Left renal pelvis (tissue), 4 donors: ENCODE measurements around the gene XPNPEP3. TPM values are rescaled to one million over a fixed set of nuclear protein-coding genes. Genes with fewer than 3 reads are reported as not detected.
"Not testable (repeated sequence)": the region's sequence is repeated elsewhere in the genome, so short reads cannot be mapped to it uniquely, and the experiment has no call there.

Experiments
- DNase-seq, 4 donors: peaks; one replicate each; pipeline ENCODE4 v3.0.0-alpha.2; 2013; ENCODE audit warnings: low read depth in 4 of 4, low spot score in 3 of 4
- polyA plus RNA-seq, 4 donors: library from polyadenylated mRNA; unstranded; fragments of 120-200 nt; gene quantifications; one replicate each; pipeline ENCODE4 v1.2.1, GENCODE V29; 2013; ENCODE audit not compliant: insufficient read length in 4 of 4

Gene XPNPEP3
- polyA plus RNA-seq, 4 donors: 15.0 to 25.4 (median 18.2) TPM

DNA sequence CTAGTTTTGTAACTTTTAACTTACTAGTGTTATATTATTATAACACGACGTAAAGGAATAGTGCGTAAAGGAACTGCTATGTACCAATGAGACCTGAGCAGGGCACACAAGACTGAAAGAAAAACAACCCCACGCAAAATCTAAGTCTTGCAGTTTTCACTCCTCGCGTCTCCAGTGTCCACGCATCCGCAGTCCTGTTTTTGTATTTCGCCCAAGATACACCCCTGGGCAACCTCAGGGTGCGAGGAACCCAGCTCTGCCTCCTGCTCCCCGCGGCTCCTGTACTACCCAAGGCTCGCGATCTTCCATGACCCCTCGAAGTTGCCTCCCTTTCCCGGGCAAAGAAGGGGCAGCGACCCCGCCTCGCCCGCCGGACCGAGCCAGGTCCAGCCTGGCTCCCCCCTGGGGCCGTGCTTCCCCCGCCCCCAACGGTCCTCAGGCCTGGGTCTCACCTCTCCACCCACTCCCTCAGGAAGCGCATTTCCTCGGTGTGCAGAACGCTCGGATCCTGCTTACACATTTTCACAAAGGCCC, 902 bp upstream of the XPNPEP3 start:
- peak in 1 of 4 donors; percentile 19 for DNase-seq

DNA sequence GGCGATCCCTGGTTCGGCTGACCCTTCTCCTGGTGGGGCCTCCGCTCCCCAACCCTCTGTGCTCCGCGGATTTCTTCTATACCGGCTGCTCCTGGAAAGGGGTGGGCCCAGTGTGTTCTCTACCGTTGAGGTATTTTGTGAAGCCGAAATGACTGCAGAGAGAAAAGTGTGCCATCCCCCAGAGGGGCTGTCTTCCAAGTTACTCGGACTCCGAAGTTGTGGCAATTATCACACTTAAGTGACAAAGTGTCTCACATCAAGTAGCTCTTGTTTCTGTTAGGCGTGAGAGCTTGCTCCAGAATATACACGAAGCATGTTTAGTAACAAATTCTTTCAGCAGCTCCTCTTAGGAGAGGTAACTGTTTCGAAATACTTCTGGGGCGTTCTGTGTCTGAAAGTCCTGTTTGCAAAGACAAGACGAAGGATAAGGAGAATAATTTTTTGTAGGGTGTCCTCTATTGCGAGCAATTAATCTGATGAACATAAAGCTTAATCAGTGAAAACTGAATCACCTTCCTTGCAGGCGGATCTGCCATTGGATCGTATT, 434 bp downstream of the XPNPEP3 start:
- no peak for DNase-seq

DNA sequence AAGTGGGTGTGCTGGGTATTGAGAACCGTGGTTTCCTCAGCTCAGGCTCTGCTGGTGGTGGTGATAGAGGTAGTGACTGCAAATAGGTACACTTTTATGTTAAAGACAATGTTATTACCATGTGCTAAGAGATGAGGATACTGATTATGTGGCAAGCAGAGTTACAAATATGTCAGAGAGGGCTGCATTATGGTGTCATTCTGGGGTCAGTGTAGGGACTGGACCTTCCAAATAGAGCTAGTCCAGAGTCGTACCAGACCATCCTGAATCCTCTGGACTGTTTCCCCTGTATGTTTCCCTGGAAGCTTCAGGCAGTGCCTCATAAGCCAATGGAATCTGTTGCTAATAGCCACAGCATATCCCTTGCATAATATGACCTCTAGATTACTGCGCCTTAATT, 5.1 kb downstream of the XPNPEP3 start, which contains the start of gene DNAJB7:
Gene DNAJB7, minus strand, starts transcription at position 101 of the 400 bp plus-strand sequence. CDS start 119 bp downstream, outside the sequence.
- no peak for DNase-seq

DNA sequence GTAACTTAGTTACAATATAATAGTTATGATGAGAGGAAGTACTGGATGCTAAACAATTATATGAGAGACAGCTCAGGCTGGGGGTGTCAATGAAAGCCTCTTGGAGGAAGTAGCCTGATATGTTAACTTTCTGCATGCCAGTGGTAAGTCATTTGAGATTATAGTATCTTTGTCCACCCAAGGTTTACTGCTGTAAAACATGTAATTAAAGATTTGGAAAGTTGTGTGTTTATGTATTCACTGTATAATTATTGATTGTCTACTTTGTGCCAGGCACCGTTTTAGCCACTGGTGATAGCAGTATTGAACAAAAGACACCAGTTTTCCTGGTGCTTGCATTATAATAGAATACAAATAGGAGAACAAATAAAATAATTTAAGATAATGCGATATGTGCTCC, 5.6 kb downstream of the XPNPEP3 start:
- DNase-seq: no peak

DNA sequence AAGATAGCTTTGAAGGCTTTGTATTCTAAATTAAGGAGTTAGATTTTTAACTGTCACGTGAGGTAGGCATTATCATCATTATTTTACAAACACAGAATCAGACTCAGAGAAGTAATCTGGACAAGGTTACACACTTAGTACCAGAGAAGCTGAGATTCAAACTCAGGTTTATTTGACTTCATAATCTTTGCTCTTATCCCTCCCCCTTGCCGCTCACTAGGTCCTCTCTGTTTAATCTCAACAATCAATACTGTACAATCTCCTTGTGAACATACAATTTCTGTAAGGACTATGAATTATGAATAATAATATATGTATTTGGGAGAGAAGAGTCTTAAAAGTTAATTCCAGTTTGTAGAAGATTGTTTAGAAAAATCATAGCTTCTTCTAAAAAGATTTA, 10.2 kb downstream of the XPNPEP3 start:
- DNase-seq: no peak

DNA sequence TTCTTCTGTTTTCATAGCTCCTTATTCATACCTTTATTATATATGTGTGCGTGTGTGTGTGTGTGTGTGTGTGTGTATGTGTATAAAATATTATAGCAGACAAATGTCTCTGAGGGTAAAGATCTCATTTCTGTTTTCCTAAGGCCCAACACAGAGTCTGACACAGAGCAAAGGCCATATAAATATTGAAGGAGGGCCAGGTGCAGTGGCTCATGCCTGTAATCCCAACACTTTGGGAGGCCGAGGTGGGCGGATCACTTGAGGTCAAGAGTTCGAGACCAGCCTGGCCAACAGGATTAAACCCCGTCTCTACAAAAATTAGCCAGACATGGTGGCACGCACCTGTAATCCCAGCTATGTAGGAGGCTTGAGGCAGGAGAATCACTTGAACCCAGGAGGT, 11.4 kb downstream of the XPNPEP3 start:
- DNase-seq: not testable (repeated sequence)

DNA sequence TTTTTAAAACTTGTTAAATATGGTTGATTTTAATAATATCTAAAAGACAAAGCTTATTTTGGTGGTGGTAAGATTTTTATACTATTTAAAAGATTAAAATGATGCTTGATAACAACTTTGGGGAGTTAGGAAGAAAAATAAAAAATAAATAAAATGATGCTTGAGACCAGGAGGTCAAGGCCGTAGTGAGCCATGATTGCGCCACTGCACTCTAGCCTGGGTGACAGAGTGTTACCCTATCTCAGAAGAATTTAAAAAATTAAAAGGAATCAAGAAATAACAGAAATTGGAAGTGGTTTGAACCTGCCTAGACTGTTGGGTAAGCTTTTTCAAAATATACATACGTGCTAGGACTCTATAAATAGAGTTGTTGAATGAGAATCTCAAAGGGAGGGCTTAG, 17.1 kb downstream of the XPNPEP3 start:
- DNase-seq: no peak

DNA sequence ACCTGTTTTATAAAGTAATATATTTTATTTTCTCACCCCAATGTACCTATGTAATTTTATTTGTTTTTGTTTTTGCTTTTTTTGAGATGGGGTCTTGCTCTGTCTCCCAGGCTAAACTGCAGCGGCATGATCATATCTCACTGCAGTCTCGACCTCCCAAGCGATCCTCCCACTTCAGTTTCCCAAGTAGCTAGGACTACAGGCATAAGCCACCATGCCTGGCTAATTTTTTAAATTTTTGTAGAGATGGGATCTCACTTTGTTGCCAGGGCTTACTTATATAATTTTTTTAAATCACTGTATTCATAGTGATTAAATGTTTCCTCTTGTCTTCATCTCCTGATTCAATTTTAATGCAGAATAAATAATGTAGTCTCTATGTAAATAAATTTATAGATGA, 18.2 kb downstream of the XPNPEP3 start:
- no peak for DNase-seq

DNA sequence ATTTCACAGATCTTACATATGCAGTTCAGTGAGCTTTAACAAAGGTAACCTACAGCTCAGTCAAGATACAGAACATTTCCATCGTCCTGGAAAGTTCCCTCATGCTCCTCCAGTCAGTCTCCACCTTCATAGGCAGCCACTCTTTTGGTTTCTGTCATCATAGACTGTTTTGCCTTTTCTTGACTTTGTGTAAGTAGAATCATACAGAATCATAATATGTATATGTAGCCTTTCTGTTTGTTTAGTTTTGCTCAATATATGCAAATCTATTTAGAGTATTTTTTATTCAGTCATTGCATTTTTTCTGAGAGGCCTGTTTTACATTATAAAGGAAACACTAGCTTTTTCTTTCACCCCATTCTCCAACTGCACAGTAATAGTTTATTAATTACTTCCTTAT, 20.0 kb downstream of the XPNPEP3 start:
- no peak for DNase-seq

DNA sequence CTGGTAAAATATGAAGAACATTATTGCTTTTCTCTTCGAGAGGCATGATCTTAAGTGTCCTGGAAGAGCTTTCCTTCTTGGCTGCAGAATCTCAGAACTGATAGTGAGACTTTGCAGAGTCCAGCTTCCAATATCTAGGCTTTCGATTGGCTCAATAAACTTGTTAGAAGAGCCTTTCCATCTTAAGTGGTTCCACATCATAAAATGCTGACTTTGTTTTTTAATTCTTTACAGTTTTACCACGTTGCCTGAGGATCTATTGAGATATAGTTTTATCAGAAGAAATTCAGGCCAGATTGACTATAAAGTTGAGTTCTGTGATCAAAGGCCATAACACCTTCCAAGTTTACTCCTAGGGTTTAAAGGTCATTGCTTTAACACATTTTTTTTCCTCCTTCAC, 20.5 kb downstream of the XPNPEP3 start:
- no peak for DNase-seq

DNA sequence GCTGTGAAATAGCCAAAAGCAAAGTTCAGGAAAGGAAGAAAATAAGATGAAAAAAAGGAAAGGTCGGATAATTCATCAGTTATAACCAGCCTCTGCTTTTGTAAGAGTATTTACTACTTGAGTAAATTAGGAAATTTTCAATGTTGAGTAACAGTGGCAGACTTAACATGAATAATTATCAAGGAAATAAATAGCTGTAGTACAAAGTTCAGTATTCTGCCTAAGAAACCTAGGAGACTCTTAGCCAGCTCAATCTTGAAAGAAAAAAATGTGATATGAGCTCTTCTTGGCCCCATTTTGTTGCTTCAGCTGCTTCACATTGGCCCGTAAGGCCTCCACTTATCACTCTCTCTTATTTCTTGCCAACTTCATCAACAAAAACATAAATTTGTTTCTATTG, 22.0 kb downstream of the XPNPEP3 start:
- DNase-seq: no peak

DNA sequence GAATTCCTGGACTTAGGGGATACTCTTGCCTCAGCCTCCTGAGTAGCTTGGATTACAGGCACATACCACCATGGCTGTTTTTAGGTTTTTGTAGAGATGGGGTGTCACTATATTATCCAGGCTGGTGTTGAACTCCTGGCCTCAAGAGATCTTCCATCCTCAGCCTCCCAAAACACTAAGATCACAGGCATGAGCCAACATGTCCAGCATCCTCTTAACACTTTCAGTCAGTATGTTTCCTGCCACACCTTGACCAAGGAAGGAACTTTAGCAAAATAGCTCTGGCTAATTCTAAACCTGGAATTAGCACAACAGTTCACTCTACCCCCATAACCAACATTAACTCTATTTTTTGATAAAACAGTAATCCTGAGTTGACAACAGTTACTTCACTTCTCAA, 32.2 kb downstream of the XPNPEP3 start:
- no peak for DNase-seq

DNA sequence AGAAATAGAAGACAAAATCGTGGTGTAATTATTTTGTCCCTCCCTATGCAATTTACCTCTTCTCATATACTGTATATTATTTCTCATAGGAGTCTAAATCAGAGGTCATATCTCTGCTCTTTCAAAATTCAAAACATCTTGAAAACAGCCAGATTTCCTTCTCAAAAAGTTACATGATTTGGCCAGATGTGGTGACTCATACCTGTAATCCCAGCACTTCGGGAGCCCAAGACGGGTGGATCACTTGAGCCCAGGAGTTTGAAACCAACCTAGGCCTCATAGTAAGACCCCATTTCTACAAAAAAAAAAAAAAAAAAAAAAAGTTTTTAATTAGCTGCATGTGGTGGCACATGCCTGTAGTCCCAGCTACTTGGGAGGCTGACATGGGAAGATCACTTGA, 33.9 kb downstream of the XPNPEP3 start:
- DNase-seq: no peak

DNA sequence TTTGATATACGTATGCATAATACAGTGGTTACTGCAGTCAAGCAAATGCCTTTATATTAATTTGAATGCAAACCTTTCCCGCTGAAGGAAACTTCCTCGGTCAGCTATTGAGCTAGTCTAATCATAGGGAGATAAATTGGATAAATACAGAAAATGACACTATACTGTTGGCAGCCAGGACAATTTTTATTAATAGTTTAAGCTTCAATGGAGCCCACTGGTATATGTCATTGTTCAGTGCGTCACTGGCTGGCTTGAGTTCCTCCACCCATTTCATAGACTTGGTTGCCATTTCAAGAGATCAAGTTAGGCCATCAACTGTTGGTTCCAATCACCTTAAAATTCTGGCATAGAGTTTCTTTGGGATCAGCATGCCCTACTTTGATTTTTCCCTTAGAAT, 37.5 kb downstream of the XPNPEP3 start:
- no peak for DNase-seq

DNA sequence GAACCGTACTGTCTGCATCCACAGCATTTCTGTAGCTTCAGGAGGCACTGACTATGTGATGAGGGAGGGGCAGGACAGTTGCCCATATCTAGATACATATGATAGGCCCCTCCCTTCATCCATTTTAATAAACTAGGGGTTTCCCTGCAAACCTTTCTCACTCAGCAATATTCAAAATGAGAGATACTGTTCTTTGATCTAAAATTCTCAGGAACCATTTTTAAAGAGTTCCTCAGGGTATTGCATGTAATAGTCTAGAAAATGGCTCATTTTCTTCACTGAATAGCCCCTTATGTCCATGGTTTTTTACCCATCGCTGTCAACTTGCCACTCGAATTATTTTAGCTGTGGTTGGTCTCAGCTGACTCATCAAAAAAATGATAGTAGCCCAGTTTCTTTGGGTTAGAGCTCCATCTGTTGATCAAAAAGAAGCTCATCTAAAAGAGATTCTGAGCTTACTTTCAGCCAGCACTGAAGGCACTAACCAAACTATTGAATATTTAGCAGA, 42.0 kb downstream of the XPNPEP3 start:
- peak; percentile 7 to 33 (median 30) for DNase-seq

DNA sequence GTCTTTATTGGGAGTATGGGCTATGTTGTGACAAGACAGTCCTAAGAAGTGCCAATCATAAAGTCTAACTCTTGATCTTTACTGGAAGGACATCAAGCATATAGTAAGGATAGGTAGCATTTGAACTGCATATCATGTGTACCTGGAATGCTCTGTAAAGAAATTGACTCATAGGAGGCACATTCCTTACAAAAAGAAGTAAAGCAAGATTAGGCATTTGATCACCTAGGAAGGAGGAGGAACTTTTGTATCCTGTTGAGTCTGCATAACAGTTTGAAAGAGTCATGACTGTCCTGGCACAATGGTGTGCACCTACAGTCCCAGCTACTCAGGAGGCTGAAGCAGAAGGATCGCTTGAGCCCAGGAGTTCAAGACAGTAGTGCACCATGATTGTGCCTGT, 47.2 kb downstream of the XPNPEP3 start:
- no peak for DNase-seq

DNA sequence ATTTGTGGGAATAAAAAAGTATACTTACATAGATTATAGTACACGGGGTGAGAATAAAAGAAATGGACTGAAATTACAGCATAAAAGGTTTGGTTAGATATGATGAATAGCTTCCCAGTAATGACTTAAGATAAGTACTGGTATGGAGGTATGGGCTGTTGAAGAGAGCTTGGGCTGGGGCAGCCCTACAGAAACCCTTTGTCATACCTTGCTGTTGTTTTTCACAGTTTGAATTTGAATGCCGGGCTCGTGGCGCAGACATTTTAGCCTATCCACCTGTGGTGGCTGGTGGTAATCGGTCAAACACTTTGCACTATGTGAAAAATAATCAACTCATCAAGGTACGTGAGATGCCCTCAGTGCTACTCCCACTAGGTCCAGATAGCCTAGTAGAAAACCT, 51.9 kb downstream of the XPNPEP3 start:
- DNase-seq: no peak

DNA sequence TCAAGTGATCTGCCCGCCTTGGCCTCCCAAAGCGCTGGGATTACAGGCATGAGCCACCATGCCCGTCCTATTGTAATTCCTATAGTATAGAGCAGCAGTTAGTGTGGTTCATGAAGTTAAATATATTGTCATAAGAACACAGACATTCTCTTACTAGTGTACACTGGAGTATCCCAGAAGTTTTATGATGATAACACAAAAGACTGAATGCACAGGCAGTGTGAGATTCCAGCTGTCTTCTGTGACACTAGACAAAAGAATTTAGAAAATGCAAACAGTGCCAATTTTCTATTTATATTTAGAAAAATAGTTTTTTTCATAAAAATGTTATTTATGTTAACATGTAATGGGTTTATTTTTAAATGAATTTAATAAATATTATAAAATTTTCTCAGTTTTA, 54.8 kb downstream of the XPNPEP3 start:
- no peak for DNase-seq

DNA sequence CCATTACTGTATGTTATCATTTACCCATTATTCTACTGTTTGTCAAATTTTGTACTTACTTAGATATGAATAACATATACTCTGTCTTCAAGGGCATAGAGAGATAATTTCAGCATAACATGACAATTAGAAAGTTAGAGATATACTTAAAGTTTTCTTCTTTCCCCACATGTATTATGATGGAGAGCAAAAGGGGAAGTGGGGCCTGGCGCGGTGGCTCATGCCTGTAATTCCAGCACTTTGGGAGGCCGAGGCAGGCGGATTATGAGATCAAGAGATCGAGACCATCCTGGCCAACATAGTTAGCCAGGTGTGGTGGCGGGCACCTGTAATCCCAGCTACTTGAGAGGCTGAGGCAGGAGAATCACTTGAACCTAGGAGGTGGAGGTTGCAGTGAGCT, 56.0 kb downstream of the XPNPEP3 start:
- not testable (repeated sequence) for DNase-seq

DNA sequence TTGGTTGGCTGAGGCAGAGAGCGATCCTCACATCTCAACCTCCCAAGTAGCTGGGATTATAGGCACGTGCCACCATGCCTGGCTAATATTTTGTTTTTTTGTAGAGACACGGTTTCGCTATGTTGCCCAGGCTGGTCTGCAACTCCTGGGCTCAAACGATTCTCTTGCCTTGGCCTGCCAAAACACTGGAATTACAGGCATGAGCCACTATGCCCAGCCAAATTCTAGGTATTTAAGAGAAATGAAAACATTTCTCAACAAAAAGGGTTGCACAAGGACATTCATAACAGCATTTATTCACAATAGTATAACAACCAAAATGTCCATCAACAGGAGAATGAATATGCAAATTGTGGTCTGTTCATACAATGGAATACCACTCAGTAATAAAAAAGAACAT, 62.5 kb downstream of the XPNPEP3 start:
- DNase-seq: no peak

DNA sequence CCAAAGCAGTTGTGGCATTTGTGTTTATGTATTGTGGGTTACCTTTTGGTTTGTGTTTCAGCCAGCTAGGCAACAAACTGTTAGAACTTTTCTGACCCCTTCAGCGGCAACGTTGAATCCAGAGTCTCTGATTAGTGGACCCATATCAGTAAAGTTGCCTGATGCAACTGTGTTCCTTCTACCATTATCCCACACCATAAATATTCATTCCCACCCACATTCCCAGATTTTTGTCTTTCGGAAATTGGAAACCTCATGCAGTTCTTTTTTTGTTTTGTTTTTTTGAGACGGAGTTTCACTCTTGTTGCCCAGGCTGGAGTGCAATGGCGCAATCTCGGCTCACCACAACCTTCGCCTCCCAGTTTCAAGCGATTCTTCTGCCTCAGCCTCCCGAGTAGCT, 63.6 kb downstream of the XPNPEP3 start:
- no peak for DNase-seq

DNA sequence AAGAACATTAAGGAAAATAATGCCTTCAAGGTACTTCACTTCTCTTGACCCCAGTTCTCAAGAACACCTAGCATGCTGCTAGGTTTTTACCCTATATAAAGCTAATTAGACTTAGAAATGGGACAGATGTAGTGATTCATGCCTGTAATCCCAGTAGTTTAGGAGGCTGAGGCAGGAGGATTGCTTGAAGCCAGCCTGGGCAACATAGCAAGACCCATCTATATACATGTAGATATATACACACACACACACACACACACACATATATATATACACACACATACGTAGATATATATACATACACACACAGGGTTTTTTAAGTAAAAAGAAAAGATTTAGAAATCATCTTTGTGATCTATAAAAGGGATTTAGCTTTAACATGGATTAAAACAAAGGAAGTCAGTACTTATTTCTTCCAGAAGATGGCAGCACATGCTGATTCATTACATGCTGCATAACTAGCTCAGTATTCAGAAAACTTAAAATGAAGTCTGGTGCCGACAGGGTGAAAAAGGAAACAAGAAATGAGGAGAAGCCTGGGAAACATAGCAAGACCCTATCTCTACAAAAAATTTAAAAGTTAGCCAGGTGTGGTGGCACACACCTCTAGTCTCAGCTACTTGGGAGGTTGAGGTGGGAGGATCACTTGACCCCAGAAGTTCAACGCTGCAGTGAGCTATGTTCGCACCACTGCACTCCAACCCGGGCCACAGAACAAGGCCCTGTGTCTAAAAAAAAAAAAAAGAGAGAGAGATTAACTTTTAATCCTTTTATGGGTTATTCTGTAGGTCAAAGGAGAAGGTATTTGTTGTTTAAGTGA, 65.7 kb downstream of the XPNPEP3 start:
- peak; percentile 29 to 39 (median 34) for DNase-seq
